ENCODE results near the gene IL9R.
"Not testable (repeated sequence)": the region's sequence is repeated elsewhere in the genome, so short reads cannot be mapped to it uniquely, and the experiment has no call there.

The IL9R gene

DNA sequence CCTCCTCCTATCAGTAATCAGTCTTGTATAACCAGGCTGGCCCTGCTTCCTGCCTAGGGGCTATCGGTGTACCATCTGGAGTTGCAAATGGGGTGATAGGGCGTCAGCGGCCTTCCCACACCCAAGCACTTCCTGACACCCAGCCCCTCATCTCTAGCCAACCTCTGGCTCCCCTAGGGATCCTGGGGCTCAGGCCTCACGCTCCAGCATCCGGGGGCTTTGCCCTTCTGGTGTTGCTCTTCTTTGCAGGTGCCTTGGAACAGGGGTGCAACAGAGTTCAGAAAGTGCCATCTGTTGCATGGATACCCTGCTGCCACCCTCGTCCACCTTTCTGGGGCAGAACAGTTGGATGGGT is 4.1 kb downstream of the IL9R start:
- in situ Hi-C loops (cut with MboI; ENCODE audit: low pct_unique_long_range_greater_than_20kb, low sequenced_read_pairs, unreplicated experiment): no loop called here
- no peak for DNase-seq (ENCODE audit: low spot score)
- TF ChIP-seq, protein P1, sequence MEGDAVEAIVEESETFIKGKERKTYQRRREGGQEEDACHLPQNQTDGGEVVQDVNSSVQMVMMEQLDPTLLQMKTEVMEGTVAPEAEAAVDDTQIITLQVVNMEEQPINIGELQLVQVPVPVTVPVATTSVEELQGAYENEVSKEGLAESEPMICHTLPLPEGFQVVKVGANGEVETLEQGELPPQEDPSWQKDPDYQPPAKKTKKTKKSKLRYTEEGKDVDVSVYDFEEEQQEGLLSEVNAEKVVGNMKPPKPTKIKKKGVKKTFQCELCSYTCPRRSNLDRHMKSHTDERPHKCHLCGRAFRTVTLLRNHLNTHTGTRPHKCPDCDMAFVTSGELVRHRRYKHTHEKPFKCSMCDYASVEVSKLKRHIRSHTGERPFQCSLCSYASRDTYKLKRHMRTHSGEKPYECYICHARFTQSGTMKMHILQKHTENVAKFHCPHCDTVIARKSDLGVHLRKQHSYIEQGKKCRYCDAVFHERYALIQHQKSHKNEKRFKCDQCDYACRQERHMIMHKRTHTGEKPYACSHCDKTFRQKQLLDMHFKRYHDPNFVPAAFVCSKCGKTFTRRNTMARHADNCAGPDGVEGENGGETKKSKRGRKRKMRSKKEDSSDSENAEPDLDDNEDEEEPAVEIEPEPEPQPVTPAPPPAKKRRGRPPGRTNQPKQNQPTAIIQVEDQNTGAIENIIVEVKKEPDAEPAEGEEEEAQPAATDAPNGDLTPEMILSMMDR (IDR thresholded peaks at IDR 0.05; ENCODE audit: extremely low read depth, insufficient read depth, missing control alignments): no peak

GRCh38 chrX:156002507-156002906 is 5.0 kb downstream of the IL9R start:
- DNase-seq (ENCODE audit: low spot score): no peak
- TF ChIP-seq, protein P1 (IDR thresholded peaks at IDR 0.05; ENCODE audit: extremely low read depth, insufficient read depth, missing control alignments): no peak
- in situ Hi-C loops (cut with MboI; ENCODE audit: low pct_unique_long_range_greater_than_20kb, low sequenced_read_pairs, unreplicated experiment): no loop called here

DNA sequence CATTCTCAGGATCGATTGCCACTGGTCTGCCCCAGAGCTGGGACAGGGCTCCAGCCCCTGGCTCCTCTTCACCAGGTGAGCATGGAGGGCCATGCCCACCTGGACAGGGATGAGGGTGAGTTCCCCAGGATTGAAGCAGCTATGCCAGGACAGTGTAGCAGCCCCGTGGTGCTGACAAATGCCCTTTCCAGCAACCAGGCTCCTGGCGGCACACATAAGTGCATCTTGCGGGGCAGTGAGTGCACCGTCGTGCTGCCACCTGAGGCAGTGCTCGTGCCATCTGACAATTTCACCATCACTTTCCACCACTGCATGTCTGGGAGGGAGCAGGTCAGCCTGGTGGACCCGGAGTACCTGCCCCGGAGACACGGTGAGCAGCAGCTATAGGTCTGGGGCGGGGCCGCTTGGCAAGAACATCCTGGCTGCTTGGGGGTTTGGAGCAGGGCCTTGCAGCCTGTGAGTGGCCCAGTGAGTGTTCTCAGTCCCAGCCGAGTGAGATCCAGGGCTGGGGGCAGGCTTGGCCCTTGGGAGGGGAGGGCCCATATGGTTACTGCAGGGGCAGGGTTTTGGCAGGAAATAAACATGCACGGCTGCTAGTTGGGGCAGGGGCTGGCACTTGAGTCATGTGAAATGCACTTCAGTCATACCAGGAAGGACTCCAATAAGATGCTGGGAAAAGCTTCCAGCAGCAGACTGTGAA is 6.1 kb downstream of the IL9R start:
- TF ChIP-seq, protein P1 (IDR thresholded peaks at IDR 0.05; ENCODE audit: extremely low read depth, insufficient read depth, missing control alignments): no peak
- no peak for DNase-seq (ENCODE audit: low spot score)
- in situ Hi-C loops (cut with MboI; ENCODE audit: low pct_unique_long_range_greater_than_20kb, low sequenced_read_pairs, unreplicated experiment): no loop called here

GRCh38 chrX:156004256-156004655 is 6.8 kb downstream of the IL9R start:
- DNase-seq (ENCODE audit: low spot score): no peak
- in situ Hi-C loops (cut with MboI; ENCODE audit: low pct_unique_long_range_greater_than_20kb, low sequenced_read_pairs, unreplicated experiment): no loop called here
- TF ChIP-seq, protein P1 (IDR thresholded peaks at IDR 0.05; ENCODE audit: extremely low read depth, insufficient read depth, missing control alignments): no peak

DNA sequence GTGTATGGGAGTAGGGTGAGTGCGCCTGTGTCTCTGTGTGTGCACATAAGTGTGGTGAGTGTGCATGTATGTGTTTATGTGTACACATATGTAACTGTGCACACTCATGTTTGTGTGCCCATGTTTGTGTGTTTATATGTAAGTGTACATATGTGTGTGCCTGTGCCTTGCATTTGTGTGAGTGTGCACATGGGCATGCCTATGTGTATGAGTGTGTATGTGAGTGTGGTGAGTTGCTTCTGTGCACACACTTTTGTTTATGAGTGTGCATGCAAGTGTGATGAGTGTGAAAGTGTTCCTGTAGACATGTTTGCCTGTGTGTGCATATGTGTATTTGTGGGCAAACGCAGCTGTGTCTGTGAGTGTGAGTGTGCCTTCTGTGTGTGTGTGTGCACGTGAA is 7.2 kb downstream of the IL9R start:
- in situ Hi-C loops (cut with MboI; ENCODE audit: low pct_unique_long_range_greater_than_20kb, low sequenced_read_pairs, unreplicated experiment): no loop called here
- TF ChIP-seq, protein P1 (IDR thresholded peaks at IDR 0.05; ENCODE audit: extremely low read depth, insufficient read depth, missing control alignments): no peak
- no peak for DNase-seq (ENCODE audit: low spot score)

GRCh38 chrX:156005144-156005543 is 7.6 kb downstream of the IL9R start:
- DNase-seq (ENCODE audit: low spot score): no peak

DNA sequence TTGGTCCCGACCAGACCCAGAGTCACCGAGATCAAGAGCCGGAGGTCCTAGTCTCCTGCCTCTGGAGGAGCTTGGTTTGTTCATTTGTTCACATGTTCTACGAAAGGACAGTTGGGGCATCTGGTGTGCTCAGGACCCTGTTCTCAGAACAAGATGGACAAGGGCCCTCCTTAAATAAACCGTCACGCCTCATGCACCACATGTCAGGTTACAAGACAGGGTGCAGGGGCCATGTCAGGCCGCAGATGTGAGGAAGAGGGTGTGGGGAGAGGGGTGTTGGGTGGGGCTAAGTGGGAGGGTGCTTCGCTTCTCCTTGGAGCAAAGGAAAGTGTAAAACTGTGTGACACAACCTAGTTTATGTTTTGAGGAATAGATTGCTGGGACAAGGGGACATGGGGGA is 9.0 kb downstream of the IL9R start:
- DNase-seq (ENCODE audit: low spot score); in situ Hi-C loops (cut with MboI; ENCODE audit: low pct_unique_long_range_greater_than_20kb, low sequenced_read_pairs, unreplicated experiment): not testable (repeated sequence)

More at GRCh38 chrX:156005144-156005543, 7.6 kb downstream of the IL9R start:
- in situ Hi-C loops (cut with MboI; ENCODE audit: low pct_unique_long_range_greater_than_20kb, low sequenced_read_pairs, unreplicated experiment): no loop called here
- TF ChIP-seq, protein P1 (IDR thresholded peaks at IDR 0.05; ENCODE audit: extremely low read depth, insufficient read depth, missing control alignments): no peak

- in situ Hi-C loops (cut with MboI; ENCODE audit: low pct_unique_long_range_greater_than_20kb, low sequenced_read_pairs, unreplicated experiment); DNase-seq (ENCODE audit: low spot score): not testable (repeated sequence)
These were observed 10.9 kb downstream of the IL9R start for GRCh38 chrX:156008379-156008778.

All from GM13977 (cell line).